Stimulated activated CD8-positive, alpha-beta memory T cell treated with anti-CD3 and anti-CD28 coated beads, Interleukin-12 subunit alpha, Interleukin-12 subunit beta, amount 100 ng/mL, for 24 hours (primary cell): ENCODE measurements around the gene ADRA2B.
"Not testable (repeated sequence)": the region's sequence is repeated elsewhere in the genome, so short reads cannot be mapped to it uniquely, and the experiment has no call there.

Experiments
- DNase-seq: peaks from one replicate; pipeline ENCODE4 v3.0.0-alpha.2; 2020; ENCODE audit errors: extremely low read depth

ADRA2B gene

DNA sequence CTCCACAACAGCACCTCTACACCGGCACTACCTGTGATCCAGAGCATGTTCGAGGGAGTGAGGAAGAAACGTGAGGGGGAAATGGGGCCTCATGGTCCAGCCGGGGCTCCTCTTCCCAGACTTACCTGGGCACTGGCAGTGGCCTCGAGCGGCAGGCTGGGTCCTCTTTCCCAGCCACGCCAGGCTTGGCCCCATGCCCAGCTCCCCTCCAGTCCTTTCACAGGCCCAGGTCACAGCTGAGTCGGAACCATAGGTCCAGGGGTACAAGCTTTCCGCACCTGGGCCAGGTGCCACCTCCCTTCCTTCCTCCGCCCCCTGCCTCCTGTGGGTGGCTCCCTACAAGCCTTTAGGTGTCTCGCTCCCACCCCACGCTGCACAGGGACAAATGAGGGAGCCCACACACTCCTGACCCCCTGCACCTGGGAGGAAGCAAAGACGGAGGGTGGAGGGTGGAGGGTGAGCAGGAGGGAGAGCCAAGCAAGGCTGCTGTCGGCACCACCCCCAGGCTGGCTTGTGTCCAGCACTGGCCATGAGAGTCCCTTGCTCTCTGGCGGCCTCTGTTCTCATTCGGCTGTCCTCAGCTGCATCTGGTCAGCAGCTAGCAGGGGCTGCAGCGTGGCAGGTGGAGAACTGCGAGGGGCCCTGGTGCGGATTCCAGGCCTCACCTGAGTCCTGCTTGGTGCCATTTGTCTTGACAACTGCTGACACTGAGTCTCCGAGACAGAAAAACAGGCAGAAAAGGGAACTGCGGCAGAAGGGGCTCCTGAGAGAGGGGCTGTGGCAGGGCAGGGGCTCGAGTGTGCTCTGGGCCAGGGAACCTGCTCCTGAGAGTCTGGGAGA is 26.8 kb downstream of the ADRA2B start:
- no peak for DNase-seq

DNA sequence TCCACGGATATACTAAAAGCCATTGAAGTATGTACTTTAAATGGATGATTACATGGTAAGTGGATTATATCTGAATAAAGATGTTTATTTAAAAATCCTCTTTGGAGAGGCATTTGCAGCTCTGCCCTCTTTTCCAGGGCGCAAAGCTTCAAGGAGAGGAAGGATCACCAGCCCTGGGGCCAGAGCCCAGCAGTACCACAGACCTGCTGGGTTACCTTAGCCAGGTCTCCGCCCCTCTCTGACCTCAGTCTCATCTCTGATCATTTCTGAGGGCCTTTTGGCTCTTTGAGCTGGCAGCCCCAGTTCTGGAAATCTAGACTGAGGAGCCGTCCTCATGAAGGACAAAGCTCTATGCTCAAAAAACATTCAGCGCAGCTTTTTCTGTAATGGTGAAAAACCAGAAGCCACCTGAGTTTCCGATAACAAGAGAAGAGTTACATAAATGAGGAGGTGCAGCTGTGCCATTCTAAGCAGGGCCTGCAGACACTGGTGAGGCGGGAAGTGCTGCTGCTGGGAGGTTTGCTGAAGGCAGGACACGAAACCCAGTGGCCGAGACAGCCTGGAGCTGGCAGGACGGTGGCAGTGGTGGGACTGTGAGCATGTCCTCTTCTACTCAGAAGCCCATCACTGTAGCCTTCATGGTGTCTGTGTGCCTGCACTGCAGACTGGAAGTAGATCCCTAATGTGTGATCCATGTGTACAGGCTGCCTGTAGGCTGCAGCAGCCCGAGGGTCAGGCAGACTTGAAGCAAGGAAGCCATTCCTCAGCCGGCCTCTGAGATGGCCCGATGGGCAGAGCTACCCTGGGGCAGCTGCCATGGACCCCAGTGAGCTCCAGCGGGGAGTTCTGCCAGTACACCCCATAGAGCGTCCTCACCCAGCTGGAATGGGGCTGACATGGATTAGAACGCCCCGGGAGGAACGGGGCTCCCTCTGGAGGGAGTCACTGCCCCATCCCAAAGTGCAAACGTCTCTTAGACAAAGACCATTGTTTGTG is 27.7 kb downstream of the ADRA2B start:
- DNase-seq: no peak

DNA sequence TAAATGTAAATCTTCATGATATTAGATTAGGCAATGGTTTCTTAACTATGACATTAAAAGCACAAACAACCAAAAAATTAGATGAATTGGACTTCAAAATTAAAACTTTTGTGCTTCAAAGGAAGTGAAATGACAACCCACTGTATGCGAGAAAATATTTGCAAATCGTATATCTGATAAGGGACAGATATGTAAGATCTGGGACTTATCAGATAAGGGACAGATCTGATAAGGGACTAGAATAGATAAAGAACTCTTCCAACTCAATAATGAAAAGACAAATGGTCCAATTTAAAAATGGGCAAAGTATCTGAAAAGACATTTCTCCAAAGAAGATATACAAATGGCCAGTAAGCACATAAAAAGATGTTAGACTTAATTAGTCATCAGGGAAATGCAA is 29.2 kb downstream of the ADRA2B start:
- no peak for DNase-seq

GRCh38 chr2:96085541-96086355 is 30.6 kb downstream of the ADRA2B start:
- DNase-seq: no peak

- DNase-seq: not testable (repeated sequence)
Observed at GRCh38 chr2:96084858-96085518, 31.4 kb downstream of the ADRA2B start.

- DNase-seq: no peak
Observed at GRCh38 chr2:96083989-96084857, 32.1 kb downstream of the ADRA2B start.

- no peak for DNase-seq
Observed at GRCh38 chr2:96083064-96083939, 33.1 kb downstream of the ADRA2B start.

DNA sequence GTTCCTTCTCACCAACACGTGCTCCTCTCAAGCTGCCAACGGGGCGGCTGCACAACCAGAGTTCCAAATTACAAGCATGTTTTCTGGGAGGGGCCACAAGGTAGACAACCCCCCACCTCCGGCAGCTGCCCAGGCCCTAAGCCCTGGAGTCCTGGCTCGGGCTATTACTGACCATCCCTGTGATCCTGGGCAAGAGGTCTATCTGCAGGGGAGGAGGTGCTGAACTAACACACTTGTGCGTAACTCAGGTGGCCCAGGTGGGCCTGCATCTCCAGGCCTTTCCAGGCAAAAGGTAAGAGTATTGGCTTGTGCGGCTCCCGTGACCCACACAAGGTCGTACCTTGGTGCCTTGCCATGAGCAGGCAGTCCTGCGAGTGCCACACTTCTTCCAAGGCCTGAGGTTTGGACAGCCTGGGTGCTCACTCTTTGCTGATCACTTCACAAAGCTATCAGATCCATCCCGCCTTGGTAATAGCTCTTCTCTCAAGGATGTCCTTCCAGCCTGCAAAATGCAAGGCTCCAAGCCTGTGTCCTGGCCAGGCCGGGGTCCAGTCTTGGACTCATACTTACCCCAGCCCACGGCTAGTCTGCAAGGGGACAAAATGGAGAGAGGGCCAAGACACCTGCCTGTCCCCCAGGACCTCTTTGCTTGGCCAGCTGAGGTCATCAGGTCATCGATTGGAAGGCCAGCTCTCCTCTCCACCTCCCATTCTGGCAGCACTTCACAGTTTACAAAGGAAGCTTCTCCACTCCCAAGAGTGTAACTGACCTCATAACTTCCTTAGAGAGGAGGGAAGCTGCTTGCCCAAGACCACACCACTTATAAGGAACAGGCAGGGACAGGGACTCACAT is 33.9 kb downstream of the ADRA2B start:
- DNase-seq: no peak

- no peak for DNase-seq
Observed at GRCh38 chr2:96081042-96081441, 35.3 kb downstream of the ADRA2B start.

DNA sequence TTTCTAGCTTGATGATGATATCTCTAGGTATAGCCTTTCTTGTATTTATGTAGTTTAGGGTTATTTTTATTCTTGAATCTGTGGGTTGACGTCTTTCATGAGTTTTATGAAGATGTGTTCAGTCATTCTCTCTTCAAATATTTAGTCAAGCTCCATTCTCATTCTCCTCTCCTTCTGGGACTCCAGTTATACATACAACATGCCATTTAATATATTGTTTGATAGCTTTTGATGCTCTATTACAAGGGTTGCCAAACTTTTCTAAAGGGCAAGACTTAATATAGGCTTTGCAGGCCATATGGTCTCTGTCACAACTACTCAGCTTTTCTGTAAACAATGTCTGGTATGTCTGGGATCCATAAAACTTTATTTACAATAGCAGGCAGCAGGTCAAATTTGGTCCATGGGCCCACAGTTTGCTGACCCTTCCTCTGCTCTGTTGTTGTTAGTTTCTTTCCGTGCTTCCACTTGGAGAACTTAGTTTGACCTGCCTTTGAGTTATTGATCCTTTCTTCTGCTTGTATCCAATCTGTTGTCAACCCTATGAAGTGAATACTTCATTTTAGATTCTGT is 41.1 kb downstream of the ADRA2B start:
- no peak for DNase-seq

DNA sequence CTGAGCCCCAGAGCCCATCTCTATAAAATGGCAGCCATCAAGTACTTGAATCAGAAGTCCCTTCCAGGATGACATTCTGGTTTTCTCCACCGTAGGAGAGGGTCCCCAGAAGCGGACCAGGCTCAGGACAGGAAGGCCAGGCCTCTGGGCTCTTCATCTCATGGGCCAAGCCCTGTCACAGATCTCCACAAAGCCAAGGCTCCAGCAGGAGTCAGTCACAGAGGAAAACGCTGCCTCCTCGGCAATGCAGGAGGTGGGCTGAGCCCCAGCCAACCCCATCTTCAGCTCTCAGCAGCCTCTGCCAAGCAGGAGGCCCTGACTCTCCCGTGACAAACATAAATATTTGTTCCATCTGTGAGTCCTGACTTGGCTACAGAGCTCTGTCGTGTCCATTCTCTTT is 42.2 kb downstream of the ADRA2B start:
- no peak for DNase-seq

GRCh38 chr2:96073170-96073775 is 43.1 kb downstream of the ADRA2B start:
- DNase-seq: no peak

DNA sequence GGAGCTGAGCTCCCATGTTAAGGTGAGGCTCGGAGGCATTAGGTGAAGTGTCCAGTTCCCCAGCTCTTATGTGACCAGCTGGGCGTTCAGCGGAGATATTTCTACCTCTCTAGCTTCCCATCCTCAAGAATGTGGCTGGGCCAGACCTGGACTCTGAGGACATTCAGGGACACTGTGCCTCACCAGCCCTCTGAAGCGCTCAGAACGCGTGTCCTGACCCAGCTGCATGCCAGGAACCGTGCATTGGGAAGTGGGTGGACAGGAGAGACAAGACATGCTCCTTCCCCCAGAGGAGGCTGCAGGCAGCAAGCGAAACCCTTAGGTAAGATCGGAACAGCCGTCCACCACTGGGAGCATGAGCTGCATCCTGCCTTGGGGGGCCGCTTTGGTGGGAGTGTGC is 43.6 kb downstream of the ADRA2B start:
- DNase-seq: no peak

GRCh38 chr2:96071977-96072491 is 44.3 kb downstream of the ADRA2B start:
- DNase-seq: not testable (repeated sequence)

- DNase-seq: not testable (repeated sequence)
Observed at GRCh38 chr2:96071087-96071976, 45.0 kb downstream of the ADRA2B start.

- DNase-seq: not testable (repeated sequence)
Observed at GRCh38 chr2:96070351-96070750, 46.0 kb downstream of the ADRA2B start.
